Gastroesophageal sphincter (tissue), 3 donors: ENCODE results near the gene UNG.

Source experiments
- CTCF ChIP-seq, 4 experiments: fragments of 200-600 bp in 2 of 4; fragments of 450-650 bp in 2 of 4; sonication (generic) in 1 of 4; IDR thresholded peaks; one replicate each; pipeline ENCODE4 v1.5.1; 2017 to 2019; ENCODE audit warnings: antibody characterized with exemption in 4 of 4, mild to moderate bottlenecking in 2 of 4, moderate library complexity in 2 of 4
- EP300 ChIP-seq: sonication (generic); formaldehyde crosslinking; IDR thresholded peaks from one replicate; pipeline ENCODE4 v1.6.1; 2017; ENCODE audit warnings: antibody characterized with exemption, mild to moderate bottlenecking
- POLR2A ChIP-seq, 2 donors: fragments of 450-650 bp; IDR thresholded peaks; one replicate each; pipeline ENCODE4 v1.6.1; 2017; ENCODE audit warnings: antibody characterized with exemption in 2 of 2, mild to moderate bottlenecking in 2 of 2, moderate library complexity in 1 of 2

GRCh38 chr12:109114644-109115043 is 17.2 kb downstream of the UNG start:
- TF ChIP-seq CTCF (IDR thresholded peaks at IDR 0.05), result no peak
- no peak for TF ChIP-seq POLR2A (IDR thresholded peaks at IDR 0.05)
- no peak for TF ChIP-seq EP300
